Amniotic epithelial cell (primary cell): ENCODE data around the gene PCDHB7.
A peak's percentile ranks its signal among the peaks of the same experiment; 100 is the strongest.
"Not testable (repeated sequence)": the region's sequence is repeated elsewhere in the genome, so short reads cannot be mapped to it uniquely, and the experiment has no call there.

Source experiments
- DNase-seq: peaks from one replicate; pipeline ENCODE4 v3.0.0-alpha.2; 2010; ENCODE audit warnings: low read depth

Gene PCDHB7

GRCh38 chr5:141180313-141180712, 7.9 kb downstream of the PCDHB7 start:
- DNase-seq, result no peak

GRCh38 chr5:141182248-141182647, 9.8 kb downstream of the PCDHB7 start, which contains the start of gene PCDHB16:
Gene PCDHB16 (plus strand): TSS chr5:141182387. CDS start chr5:141182560, 173 bp downstream.
- DNase-seq, result peak; percentile 5

- not testable (repeated sequence) for DNase-seq
Measured at GRCh38 chr5:141184117-141184855, 11.8 kb downstream of the PCDHB7 start.

- DNase-seq, result no peak
Measured at GRCh38 chr5:141186897-141187512, 14.6 kb downstream of the PCDHB7 start, which contains the start of gene PCDHB9. Gene PCDHB9 (plus strand): TSS chr5:141187161. CDS start chr5:141187319, 158 bp downstream.

GRCh38 chr5:141188682-141189081, 16.2 kb downstream of the PCDHB7 start:
- DNase-seq, result not testable (repeated sequence)

GRCh38 chr5:141189131-141189530, 16.7 kb downstream of the PCDHB7 start:
- DNase-seq, result not testable (repeated sequence)

GRCh38 chr5:141192110-141192725, 19.8 kb downstream of the PCDHB7 start, which contains the start of gene PCDHB10:
Gene PCDHB10 (plus strand): TSS chr5:141192353. CDS start chr5:141192553, 200 bp downstream.
- peak; percentile 10 for DNase-seq

GRCh38 chr5:141194332-141194731, 21.9 kb downstream of the PCDHB7 start:
- not testable (repeated sequence) for DNase-seq

GRCh38 chr5:141196363-141196762, 23.9 kb downstream of the PCDHB7 start:
- no peak for DNase-seq

GRCh38 chr5:141199359-141200235, 27.2 kb downstream of the PCDHB7 start, which contains the start of gene PCDHB11:
Gene PCDHB11 (plus strand): TSS chr5:141199627. CDS start chr5:141199775, 148 bp downstream.
- DNase-seq, result no peak

- not testable (repeated sequence) for DNase-seq
Measured at GRCh38 chr5:141201126-141201525, 28.7 kb downstream of the PCDHB7 start.

- not testable (repeated sequence) for DNase-seq
Measured at GRCh38 chr5:141201646-141202045, 29.2 kb downstream of the PCDHB7 start.

- no peak for DNase-seq
Measured at GRCh38 chr5:141208478-141208877, 36.0 kb downstream of the PCDHB7 start, which contains the start of gene PCDHB12. Gene PCDHB12 (plus strand): TSS chr5:141208719. CDS start chr5:141208908, 189 bp downstream.

- DNase-seq, result not testable (repeated sequence)
Measured at GRCh38 chr5:141210281-141210680, 37.8 kb downstream of the PCDHB7 start.

- DNase-seq, result not testable (repeated sequence)
Measured at GRCh38 chr5:141210849-141211248, 38.4 kb downstream of the PCDHB7 start.

GRCh38 chr5:141213656-141214339, 41.4 kb downstream of the PCDHB7 start, which contains the start of gene PCDHB13:
Gene PCDHB13 (plus strand): TSS chr5:141213919. CDS start chr5:141214124, 205 bp downstream.
- peak; percentile 19 for DNase-seq

GRCh38 chr5:141214583-141214982, 42.1 kb downstream of the PCDHB7 start:
- DNase-seq, result not testable (repeated sequence)

- DNase-seq, result not testable (repeated sequence)
Measured at GRCh38 chr5:141215504-141215903, 43.1 kb downstream of the PCDHB7 start.

GRCh38 chr5:141216035-141216434, 43.6 kb downstream of the PCDHB7 start:
- not testable (repeated sequence) for DNase-seq

GRCh38 chr5:141223112-141223783, 50.8 kb downstream of the PCDHB7 start, which contains the start of gene PCDHB14:
Gene PCDHB14 (plus strand): TSS chr5:141223343. CDS start chr5:141223506, 163 bp downstream.
- peak; percentile 15 for DNase-seq
